ENCODE data around the gene POLR3GL.

- TF ChIP-seq CTCF (IDR thresholded peaks at IDR 0.05) (no peak), POLR2A (IDR thresholded peaks at IDR 0.05) (no peak)
Measured at GRCh38 chr1:145951526-145951925, 13.0 kb upstream of the POLR3GL start.
